GM18526 (cell line): ENCODE results near the gene SNRNP48.

Source experiments
- POLR2A ChIP-seq: IDR thresholded peaks from 3 replicates; pipeline ENCODE4 v1.6.1; 2011; ENCODE audit not compliant: insufficient read length; ENCODE audit errors: extremely low read depth

Gene SNRNP48

GRCh38 chr6:7574500-7574899 is 15.5 kb upstream of the SNRNP48 start:
- TF ChIP-seq POLR2A = no peak

GRCh38 chr6:7578516-7578915 is 11.5 kb upstream of the SNRNP48 start:
- TF ChIP-seq POLR2A = no peak

- no peak for TF ChIP-seq POLR2A
Observed at GRCh38 chr6:7578931-7579330, 11.1 kb upstream of the SNRNP48 start.

- TF ChIP-seq POLR2A = no peak
Observed at GRCh38 chr6:7579851-7580250, 10.1 kb upstream of the SNRNP48 start.

GRCh38 chr6:7580537-7580926 is 9.5 kb upstream of the SNRNP48 start:
- no peak for TF ChIP-seq POLR2A

- TF ChIP-seq POLR2A = no peak
Observed at GRCh38 chr6:7580927-7581618, 8.9 kb upstream of the SNRNP48 start.

- no peak for TF ChIP-seq POLR2A
Observed at GRCh38 chr6:7585287-7585930, 4.6 kb upstream of the SNRNP48 start.

- no peak for TF ChIP-seq POLR2A
Observed at GRCh38 chr6:7587631-7588100, 2.3 kb upstream of the SNRNP48 start.

- no peak for TF ChIP-seq POLR2A
Observed at GRCh38 chr6:7588506-7588905, 1.5 kb upstream of the SNRNP48 start.

GRCh38 chr6:7589221-7589620 is 777 bp upstream of the SNRNP48 start:
- no peak for TF ChIP-seq POLR2A

GRCh38 chr6:7590918-7591302 is 912 bp downstream of the SNRNP48 start:
- TF ChIP-seq POLR2A = no peak

GRCh38 chr6:7591770-7592169 is 1.8 kb downstream of the SNRNP48 start:
- no peak for TF ChIP-seq POLR2A

GRCh38 chr6:7593229-7593628 is 3.2 kb downstream of the SNRNP48 start:
- TF ChIP-seq POLR2A = no peak

- TF ChIP-seq POLR2A = no peak
Observed at GRCh38 chr6:7594579-7595125, 4.7 kb downstream of the SNRNP48 start.

- TF ChIP-seq POLR2A = no peak
Observed at GRCh38 chr6:7604003-7604402, 14.0 kb downstream of the SNRNP48 start.

GRCh38 chr6:7604506-7604905 is 14.5 kb downstream of the SNRNP48 start:
- TF ChIP-seq POLR2A = no peak

GRCh38 chr6:7615611-7616383 is 25.8 kb downstream of the SNRNP48 start:
- no peak for TF ChIP-seq POLR2A
